GM12801 (cell line): Measurements from ENCODE around the gene ATG5.

Experiments used
- TF ChIP-seq, protein P1 (sequence below): IDR thresholded peaks from one replicate; pipeline ENCODE4 v1.5.1; 2011; ENCODE audit warnings: control low read depth; ENCODE audit not compliant: insufficient read length; ENCODE audit errors: extremely low read depth

The ATG5 gene

GRCh38 chr6:106169517-106169916 lies 156.0 kb downstream of the ATG5 start:
- TF ChIP-seq, protein P1, sequence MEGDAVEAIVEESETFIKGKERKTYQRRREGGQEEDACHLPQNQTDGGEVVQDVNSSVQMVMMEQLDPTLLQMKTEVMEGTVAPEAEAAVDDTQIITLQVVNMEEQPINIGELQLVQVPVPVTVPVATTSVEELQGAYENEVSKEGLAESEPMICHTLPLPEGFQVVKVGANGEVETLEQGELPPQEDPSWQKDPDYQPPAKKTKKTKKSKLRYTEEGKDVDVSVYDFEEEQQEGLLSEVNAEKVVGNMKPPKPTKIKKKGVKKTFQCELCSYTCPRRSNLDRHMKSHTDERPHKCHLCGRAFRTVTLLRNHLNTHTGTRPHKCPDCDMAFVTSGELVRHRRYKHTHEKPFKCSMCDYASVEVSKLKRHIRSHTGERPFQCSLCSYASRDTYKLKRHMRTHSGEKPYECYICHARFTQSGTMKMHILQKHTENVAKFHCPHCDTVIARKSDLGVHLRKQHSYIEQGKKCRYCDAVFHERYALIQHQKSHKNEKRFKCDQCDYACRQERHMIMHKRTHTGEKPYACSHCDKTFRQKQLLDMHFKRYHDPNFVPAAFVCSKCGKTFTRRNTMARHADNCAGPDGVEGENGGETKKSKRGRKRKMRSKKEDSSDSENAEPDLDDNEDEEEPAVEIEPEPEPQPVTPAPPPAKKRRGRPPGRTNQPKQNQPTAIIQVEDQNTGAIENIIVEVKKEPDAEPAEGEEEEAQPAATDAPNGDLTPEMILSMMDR: no peak

- TF ChIP-seq, protein P1: no peak
Observed at GRCh38 chr6:106168097-106168888, 157.3 kb downstream of the ATG5 start.

DNA sequence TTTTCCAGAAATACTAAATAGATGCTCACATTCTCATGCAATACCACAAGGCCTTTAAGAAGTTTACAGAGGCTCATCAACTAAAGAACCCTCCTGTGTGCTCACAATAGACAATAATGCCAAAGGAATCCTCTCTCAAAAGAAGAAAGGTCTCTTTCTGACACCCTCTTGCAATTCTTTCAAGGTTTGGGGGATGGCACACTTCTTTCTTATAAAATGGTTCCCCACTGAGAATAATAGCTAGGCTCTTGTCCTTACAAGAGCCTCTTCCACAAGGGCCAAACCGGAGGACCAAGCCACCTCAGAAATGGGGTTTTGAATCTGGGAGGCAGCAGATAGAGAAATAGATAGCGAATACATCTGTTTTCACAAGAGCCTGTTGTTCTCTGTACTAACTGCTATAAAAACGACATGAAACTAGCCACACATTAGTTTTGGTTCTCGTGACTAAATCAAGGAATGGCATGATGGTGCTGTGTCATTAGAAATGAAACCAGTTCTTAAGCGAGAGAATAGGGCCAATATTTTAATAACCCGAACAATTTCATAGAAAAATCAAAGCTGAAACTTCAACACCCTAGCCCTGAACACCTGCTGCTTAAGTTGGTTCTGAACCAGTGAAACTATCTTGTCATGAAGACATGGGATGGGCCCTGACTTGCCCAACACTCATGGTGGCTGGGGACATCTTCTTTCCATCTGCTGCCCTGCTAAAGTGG lies 158.3 kb downstream of the ATG5 start:
- TF ChIP-seq, protein P1: no peak

- TF ChIP-seq, protein P1: no peak
Observed at GRCh38 chr6:106165885-106166485, 159.6 kb downstream of the ATG5 start.

GRCh38 chr6:106163966-106164877 lies 161.3 kb downstream of the ATG5 start:
- TF ChIP-seq, protein P1: no peak

DNA sequence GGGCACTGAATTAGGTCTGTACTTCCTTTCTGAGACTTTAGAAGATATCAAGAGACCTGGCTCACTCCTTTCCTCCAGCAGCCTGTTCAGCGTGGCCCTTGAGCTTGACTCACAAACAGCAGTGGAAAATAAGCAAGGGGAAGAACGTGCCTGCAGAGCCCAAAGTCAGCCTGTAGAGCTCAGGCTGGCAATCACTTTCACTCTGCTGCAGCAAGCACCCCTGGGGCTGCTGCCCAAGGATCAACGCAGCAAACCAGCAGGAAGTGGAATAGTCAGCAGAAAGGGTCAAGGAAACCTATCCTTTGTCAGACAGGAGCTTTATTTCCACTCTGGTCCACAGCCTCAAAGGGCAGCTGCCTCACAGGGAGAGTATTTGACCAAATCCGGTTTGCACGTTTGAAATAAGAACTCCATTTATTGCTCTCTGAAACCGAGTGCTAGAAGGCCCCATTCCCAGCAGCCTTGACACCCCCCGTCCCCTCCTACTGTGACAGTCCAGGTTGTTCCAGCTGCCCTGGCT lies 162.1 kb downstream of the ATG5 start:
- TF ChIP-seq, protein P1: no peak
